ENCODE results near the gene POLRMT.
A peak's percentile ranks its signal among the peaks of the same experiment; 100 is the strongest.
"Not testable (repeated sequence)": the region's sequence is repeated elsewhere in the genome, so short reads cannot be mapped to it uniquely, and the experiment has no call there.

Gene POLRMT

GRCh38 chr19:590396-590745 is 43.0 kb downstream of the POLRMT start:
- DNase-seq, result no peak

DNA sequence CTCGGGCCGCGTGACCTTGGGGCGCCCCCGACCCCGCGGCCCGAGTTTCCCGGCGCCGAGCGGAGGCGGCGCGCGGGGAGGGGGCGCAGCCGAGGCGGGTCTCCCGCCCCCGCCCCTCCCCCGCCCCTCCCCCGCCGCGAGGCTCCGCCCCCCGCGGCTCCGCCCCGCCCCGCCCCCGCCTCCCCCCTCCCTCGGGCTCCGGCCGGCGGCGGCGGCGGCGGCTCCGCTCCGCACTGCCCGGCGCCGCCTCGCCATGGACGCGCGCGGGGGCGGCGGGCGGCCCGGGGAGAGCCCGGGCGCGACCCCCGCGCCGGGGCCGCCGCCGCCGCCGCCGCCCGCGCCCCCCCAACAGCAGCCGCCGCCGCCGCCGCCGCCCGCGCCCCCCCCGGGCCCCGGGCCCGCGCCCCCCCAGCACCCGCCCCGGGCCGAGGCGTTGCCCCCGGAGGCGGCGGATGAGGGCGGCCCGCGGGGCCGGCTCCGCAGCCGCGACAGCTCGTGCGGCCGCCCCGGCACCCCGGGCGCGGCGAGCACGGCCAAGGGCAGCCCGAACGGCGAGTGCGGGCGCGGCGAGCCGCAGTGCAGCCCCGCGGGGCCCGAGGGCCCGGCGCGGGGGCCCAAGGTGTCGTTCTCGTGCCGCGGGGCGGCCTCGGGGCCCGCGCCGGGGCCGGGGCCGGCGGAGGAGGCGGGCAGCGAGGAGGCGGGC is 43.5 kb downstream of the POLRMT start, which contains the start of gene HCN2:
HCN2 (plus strand) TSS at position 189 of the 703 bp plus-strand sequence; CDS start at position 254, 65 bp downstream.
- no peak for DNase-seq

- DNase-seq, result peak; percentile 31
Observed at GRCh38 chr19:588741-589692, 44.3 kb downstream of the POLRMT start.

GRCh38 chr19:588093-588740 is 45.1 kb downstream of the POLRMT start:
- peak; percentile 73 for DNase-seq

- no peak for DNase-seq
Observed at GRCh38 chr19:585551-586110, 47.7 kb downstream of the POLRMT start.

DNA sequence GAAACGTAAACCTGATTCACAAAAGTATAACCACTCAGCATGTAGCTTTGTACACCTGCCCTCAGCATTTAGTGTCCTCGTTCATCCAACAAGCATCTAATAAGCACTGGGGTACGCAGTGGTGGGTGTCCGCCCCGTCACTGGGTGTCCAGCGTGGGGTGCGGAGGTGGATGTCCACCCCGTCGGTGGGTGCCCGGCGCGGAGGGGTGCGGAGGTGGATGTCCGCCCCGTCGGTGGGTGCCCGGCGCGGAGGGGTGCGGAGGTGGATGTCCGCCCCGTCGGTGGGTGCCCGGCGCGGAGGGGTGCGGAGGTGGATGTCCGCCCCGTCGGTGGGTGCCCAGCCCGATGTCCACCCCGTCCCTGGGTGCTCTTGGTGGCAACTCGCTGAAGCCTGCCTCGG is 48.2 kb downstream of the POLRMT start:
- DNase-seq, result not testable (repeated sequence)

DNA sequence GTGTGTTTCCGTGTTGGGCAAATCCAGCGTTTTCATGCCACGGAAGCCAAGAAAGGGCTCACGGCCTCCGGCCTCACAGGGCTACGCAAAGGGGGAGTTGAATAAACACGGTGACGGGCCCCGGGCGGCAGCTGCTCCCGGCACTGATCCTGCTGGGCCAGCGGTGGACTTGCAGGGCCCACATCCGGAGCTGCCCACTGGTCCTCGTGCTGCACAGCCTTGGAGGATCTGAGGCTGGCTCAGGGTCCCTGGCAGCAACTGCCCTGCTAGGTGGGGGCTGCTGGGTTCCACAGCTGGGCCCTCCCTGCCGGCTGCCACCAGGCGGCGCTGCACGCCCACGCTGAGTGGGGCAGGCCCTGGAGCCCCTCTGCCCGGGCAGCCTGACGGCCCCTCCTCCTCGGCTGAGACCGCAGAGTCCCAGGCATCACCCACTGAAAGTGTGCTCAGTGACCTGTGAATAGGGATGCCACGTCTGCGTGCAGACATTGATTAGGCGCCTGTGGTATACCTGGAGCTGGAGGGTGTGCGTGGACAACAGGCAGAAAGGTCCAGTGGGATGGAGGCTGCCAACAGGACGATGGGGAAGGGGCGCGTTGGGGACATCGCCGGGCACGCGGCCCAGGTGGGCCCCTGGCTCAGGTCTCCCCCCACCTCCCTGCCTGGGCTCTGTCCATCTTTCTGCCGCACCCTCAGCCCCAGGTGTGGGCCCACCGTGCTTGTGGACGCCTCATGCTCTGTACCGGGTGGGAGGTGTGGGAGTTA is 48.9 kb downstream of the POLRMT start:
- no peak for DNase-seq

DNA sequence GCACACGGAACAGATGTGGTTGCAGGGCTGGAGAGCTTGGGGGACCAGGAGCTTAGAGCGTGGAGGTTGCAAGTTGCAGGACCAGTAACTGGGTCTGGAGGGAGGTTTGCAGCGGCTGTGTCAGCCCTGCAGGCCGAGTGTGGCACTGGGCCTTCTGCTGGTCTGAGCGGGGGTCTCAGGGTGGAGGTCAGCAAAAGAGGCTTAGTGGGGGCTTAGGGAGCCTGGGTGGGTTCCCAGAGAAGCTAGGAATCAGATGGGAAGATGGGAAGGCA is 49.4 kb downstream of the POLRMT start:
- DNase-seq, result no peak

DNA sequence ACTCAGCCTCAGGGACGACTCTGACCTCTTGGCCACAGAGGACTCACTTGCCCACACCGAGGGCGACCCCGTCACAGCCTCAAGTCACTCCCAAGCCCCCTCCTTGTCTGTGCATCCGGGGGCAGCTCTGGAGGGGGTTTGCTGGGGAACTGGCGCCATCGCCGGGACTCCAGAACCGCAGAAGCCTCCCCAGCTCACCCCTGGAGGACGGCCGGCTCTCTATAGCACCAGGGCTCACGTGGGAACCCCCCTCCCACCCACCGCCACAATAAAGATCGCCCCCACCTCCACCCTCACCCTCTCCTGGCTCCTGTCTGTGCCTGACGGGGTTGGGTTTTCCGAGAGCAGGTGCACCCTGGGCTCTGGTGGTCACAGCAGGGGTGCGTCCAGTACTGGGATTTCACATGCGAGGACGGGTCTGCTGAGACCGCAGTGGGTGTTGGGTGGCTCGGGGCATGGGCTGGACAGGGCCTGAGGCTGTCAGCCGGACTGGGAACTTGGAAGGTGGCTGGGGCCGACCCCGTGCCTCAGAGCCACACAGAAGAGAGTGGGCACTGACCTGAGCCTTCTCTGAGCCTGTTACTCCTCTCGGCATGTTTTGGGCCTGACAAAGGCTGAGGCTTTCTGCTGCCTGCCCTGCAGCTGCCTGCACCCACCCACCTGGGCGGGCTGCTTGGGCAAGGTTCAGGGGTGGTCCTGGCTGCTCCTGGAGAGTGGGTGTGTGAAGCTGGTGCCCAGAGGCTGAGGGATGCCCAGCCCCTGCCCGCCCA is 50.0 kb downstream of the POLRMT start:
- DNase-seq, result no peak

DNA sequence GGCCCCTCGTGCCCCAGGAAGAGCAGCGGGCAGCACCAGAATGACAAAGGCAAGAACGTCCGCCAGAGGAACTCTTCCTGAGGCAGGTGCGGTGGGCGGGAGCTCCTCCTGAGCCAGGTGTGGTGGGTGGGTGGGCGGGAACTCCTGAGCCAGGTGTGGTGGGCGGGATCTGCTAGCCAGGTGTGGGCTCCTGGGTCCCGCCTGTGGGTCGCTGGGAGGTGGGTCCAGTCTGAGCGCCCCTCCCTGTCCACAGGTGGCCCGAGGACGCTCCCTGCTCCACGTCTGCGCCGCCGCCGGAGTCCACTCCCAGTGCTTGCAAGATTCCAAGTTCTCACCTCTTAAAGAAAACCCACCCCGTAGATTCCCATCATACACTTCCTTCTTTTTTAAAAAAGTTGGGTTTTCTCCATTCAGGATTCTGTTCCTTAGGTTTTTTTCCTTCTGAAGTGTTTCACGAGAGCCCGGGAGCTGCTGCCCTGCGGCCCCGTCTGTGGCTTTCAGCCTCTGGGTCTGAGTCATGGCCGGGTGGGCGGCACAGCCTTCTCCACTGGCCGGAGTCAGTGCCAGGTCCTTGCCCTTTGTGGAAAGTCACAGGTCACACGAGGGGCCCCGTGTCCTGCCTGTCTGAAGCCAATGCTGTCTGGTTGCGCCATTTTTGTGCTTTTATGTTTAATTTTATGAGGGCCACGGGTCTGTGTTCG is 50.7 kb downstream of the POLRMT start:
- no peak for DNase-seq

GRCh38 chr19:581399-582111 is 51.8 kb downstream of the POLRMT start:
- DNase-seq, result no peak

DNA sequence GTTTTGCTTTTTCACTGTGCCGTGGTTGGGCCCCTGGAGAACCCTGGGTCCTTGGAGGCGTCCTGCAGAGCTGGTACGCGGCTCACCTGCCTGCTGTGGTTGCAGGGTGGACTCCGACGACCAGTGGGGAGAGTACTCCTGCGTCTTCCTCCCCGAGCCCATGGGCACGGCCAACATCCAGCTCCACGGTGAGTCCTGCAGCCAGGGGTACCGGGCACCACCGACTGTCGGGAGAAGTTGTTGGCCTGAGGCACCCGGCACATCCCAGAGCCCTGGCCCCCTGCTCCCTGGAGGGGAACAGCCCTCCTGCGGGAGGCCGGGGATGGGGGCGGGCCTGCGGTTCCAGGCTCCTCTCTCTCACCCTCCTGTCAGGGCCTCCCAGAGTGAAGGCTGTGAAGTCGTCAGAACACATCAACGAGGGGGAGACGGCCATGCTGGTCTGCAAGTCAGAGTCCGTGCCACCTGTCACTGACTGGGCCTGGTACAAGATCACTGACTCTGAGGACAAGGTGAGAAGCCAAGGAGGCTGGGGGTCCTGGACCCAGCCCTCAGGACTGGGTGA is 53.0 kb downstream of the POLRMT start:
- DNase-seq, result no peak

DNA sequence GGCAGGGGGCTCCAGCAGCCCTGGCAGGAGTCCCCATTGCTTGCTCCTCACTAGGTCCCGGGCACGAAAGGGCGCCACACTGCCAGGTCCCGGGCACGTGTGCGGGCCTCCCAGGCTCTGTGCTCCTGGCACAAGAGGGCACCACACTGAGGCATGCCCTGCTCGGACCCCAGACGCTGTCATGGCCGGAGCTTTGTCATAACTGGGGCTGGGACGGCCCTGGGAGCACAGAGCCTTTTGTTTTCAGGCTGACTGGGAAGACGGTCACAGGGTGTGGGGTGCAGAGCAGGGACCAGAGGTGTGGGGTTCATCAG is 53.5 kb downstream of the POLRMT start:
- DNase-seq, result no peak

GRCh38 chr19:579111-579841 is 54.1 kb downstream of the POLRMT start:
- no peak for DNase-seq

- no peak for DNase-seq
Observed at GRCh38 chr19:577439-578392, 55.6 kb downstream of the POLRMT start.

DNA sequence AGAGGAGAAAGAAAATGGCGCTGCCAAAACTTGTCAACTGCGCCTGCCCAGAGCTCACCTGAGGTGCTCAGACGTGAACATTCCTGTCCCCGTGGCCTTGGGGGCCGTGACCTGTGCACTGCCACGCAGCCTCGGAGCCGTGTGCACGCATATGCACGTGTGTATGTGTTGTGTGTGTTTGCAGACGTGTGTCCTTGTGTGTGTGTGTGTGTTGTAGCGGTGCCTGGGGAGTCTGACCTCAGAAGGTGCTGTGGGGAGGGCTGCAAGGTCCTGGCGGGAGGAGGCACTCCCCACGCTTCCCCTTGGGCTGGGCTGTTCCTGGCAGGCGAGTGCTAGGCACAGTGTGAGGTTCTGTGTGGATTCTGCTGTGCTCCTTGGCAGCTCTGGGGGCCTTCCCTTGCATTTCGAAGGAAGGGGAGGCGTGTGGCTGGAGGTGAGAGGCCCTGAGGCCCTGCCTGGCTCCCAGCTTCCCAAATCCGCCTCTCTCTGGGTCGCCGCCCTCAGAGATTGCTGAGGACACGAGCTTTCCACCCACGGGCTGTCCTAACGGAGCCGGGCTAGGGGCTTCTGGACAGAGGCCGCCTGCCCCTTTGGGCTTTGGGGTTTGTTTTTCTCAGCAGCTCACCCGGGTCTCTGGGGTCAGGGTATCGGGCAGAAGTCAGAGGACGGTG is 56.4 kb downstream of the POLRMT start:
- no peak for DNase-seq

GRCh38 chr19:575527-576506 is 57.5 kb downstream of the POLRMT start:
- no peak for DNase-seq
